LNCaP clone FGC (cell line): ENCODE measurements around the gene GNPTAB.
A peak's percentile ranks its signal among the peaks of the same experiment; 100 is the strongest.

ENCODE experiments used
- DNase-seq: peaks from one replicate; pipeline ENCODE4 v3.0.0-alpha.2; 2011; ENCODE audit warnings: low read depth
- H3K4me3 ChIP-seq: 2 replicates; pipeline ENCODE4 v1.5.1; 2011; ENCODE audit warnings: mild to moderate bottlenecking, low read depth, low read length, control low read depth
- TF ChIP-seq, protein P1 (sequence below): IDR thresholded peaks from 2 replicates; pipeline ENCODE4 v1.5.1; 2012; ENCODE audit warnings: mild to moderate bottlenecking; ENCODE audit not compliant: control insufficient read depth, insufficient read depth; ENCODE audit errors: extremely low read depth

GNPTAB gene

DNA sequence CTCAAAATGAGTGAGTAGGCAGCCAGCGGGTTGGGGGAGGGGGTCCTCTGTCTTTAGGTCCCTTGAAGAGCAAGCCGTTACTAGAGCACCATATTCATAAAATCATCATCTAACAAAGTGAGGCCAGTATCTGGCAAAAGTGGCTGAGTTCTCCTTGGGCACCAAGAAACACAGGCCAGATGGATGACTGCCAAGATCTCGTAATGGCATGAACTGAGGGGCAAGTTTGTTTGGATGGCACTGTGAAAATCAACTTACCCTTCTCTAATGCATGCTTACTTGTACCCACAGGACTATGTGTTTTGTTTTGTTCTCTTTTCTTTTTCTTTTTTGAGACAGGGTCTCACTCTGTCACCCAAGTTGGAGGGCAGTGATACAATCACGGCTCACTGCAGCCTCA is 41.6 kb downstream of the GNPTAB start:
- TF ChIP-seq, protein P1, sequence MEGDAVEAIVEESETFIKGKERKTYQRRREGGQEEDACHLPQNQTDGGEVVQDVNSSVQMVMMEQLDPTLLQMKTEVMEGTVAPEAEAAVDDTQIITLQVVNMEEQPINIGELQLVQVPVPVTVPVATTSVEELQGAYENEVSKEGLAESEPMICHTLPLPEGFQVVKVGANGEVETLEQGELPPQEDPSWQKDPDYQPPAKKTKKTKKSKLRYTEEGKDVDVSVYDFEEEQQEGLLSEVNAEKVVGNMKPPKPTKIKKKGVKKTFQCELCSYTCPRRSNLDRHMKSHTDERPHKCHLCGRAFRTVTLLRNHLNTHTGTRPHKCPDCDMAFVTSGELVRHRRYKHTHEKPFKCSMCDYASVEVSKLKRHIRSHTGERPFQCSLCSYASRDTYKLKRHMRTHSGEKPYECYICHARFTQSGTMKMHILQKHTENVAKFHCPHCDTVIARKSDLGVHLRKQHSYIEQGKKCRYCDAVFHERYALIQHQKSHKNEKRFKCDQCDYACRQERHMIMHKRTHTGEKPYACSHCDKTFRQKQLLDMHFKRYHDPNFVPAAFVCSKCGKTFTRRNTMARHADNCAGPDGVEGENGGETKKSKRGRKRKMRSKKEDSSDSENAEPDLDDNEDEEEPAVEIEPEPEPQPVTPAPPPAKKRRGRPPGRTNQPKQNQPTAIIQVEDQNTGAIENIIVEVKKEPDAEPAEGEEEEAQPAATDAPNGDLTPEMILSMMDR = no peak
- no peak for DNase-seq

GRCh38 chr12:101785671-101786070 is 45.1 kb downstream of the GNPTAB start:
- no peak overlapping the region for H3K4me3 ChIP-seq
- TF ChIP-seq, protein P1 = no peak
- no peak for DNase-seq

More for the DNA sequence above, 41.6 kb downstream of the GNPTAB start:
- H3K4me3 ChIP-seq = no peak overlapping the region

DNA sequence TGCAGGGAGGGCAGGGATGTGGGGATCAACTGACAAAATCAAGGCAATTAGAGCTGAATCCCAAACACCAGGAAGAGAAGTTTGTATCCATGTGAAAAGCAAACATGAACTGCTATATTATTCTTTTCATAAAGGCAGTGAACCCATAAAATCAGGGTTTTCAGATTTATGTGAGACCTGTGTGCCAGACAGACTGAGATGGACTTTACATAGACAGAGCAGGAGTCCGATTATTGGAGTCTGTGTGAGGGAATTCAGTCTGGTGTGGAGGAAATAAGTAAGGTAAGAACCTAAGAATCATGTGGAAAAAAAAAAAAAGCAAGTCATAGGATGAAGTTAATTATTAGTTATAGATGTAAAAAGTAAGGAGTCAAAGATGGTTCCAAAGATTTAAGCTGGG is 46.4 kb downstream of the GNPTAB start:
- TF ChIP-seq, protein P1 = no peak
- no peak overlapping the region for H3K4me3 ChIP-seq
- DNase-seq = peak; percentile 85

DNA sequence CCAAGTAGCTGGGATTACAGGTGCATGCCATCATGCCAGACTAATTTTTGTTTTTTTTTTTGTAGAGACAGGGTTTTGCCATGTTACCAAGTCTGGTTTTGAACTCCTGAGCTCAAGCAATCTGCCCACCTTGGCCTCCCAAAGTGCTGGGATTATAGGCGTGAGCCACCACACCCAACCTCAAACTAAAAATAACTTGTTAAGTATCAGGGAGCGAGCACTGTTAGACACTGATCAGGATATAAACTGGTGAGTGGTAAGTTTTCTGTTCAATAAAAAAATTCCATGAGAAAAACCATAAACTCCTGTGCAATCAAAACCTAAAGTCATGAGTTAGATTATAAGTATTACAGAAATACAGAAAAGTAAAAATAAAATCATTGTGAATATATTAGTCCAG is 46.9 kb downstream of the GNPTAB start:
- TF ChIP-seq, protein P1 = no peak
- H3K4me3 ChIP-seq = no peak overlapping the region
- DNase-seq = no peak

DNA sequence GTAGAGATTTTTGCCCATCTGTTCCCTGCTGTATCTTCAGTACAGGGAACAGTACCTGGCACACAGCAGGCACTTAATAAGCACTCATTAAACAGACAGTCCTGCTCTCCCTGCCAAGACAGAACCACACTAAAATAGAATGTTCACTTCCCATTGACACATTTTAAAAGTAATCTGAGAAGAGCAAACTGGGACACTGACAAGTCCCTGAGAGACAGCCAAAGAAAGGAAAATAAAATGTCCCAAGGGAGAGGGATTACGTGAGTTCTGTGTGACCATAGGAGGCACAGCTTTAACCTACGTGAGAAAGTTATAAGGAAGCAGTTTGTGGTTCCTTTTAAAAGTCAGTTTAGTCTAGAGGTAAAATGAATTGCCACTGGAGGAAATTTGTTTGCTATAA is 47.6 kb downstream of the GNPTAB start:
- TF ChIP-seq, protein P1 = no peak
- no peak overlapping the region for H3K4me3 ChIP-seq
- peak; percentile 96 for DNase-seq

DNA sequence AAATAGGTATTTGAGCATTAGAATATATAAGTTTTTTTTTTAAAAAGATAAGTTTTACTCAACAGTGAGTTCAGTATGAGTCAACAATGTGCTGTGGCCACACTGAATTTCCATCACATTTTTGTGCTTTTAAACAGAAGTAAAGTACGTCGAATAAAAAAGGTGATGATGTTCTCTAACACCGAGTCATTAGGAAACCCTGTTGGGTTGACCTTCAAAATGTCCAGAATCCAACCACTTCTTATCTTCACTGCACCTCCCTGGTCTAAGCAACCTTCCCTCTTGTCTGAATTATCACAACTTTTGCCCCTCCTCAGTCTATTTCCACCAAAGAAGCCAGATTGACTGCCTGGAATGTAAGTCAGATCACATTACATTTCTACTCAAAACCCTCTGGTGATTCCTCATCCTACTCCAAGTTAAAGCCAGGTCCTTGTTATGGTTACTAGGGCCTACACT is 48.5 kb downstream of the GNPTAB start:
- H3K4me3 ChIP-seq = no peak overlapping the region
- TF ChIP-seq, protein P1 = no peak
- no peak for DNase-seq

- TF ChIP-seq, protein P1 = no peak
- H3K4me3 ChIP-seq = no peak overlapping the region
- DNase-seq = no peak
Measured at GRCh38 chr12:101781834-101782233, 48.9 kb downstream of the GNPTAB start.
